GM23248 (cell line): Measurements from ENCODE around the gene KCTD20.

Experiments
- EZH2 ChIP-seq: fragments of 200-600 bp; sonication (generic); IDR thresholded peaks from 2 replicates; pipeline ENCODE4 v1.6.1; 2018; ENCODE audit warnings: antibody characterized with exemption, mild to moderate bottlenecking; ENCODE audit not compliant: insufficient read depth, poor library complexity, severe bottlenecking
- EZH2phosphoT487 ChIP-seq: fragments of 200-600 bp; sonication (generic); IDR thresholded peaks from 2 replicates; pipeline ENCODE4 v1.6.1; 2018; ENCODE audit warnings: antibody characterized with exemption, moderate library complexity, mild to moderate bottlenecking, low read depth; ENCODE audit not compliant: insufficient read depth

- TF ChIP-seq EZH2phosphoT487: no peak
- TF ChIP-seq EZH2: no peak
Measured at GRCh38 chr6:36419310-36419709, 23.5 kb upstream of the KCTD20 start.
